ENCODE measurements around the gene KLHL35. TPM values are rescaled to one million over a fixed set of nuclear protein-coding genes. Genes with fewer than 3 reads are reported as not detected.
"Not testable (repeated sequence)": the region's sequence is repeated elsewhere in the genome, so short reads cannot be mapped to it uniquely, and the experiment has no call there.

KLHL35 gene
- total RNA-seq, 1 experiment from 2014 or later = 0.83 TPM

DNA sequence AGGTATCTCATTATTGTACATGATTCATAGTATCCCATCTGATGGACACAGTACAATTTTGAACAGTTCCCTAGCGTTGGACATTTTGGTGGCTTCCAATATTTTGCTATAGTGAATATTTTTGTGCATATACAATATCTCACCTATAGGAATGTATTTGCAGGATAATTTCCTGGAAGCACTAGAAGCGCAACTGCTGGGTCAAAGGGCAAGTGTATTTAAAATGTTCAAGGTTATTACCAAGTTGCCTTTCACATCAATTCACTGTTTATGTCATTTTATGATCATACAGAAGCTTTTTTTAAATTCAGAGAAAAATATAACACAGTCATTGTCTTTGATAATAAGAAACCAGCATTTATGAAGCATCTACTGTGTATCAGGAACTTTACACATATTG lies 52.8 kb downstream of the KLHL35 start:
- H2BK12ac ChIP-seq (ENCODE audit: insufficient read length, low read depth, low read length) = no peak overlapping the region
- no peak overlapping the region for H3K9ac ChIP-seq (ENCODE audit: extremely low read depth, insufficient read length, low read length)
- H4K20me1 ChIP-seq (ENCODE audit: control insufficient read depth, insufficient read depth, insufficient read length) = no peaks in the 10 kb centered on the region
- Mint-ChIP-seq H3K4me1 (peaks cover 9 to 17% of the 10 kb centered on the region in 2 experiments), H3K4me3 (no peak overlapping the region), H3K27me3 (ENCODE audit: low read depth) (no peaks in the 10 kb centered on the region), H3K36me3 (ENCODE audit: insufficient read depth in 1 of 3, low read depth in 3 of 3) (no peaks in the 10 kb centered on the region), H3K9me3 (no peaks in the 10 kb centered on the region), H3K27ac (no peak overlapping the region)
- no peak overlapping the region for H3K56ac ChIP-seq (ENCODE audit: insufficient read length, low read depth, low read length)
- H2BK120ac ChIP-seq (ENCODE audit: low read depth, low read length, poor library complexity, severe bottlenecking) = no peak overlapping the region
- no peaks in the 10 kb centered on the region for H3K27me3 ChIP-seq (ENCODE audit: insufficient read depth, low read length)
- no peak overlapping the region for H2BK15ac ChIP-seq (ENCODE audit: low read depth, low read length)
- no peak overlapping the region for H2BK5ac ChIP-seq (ENCODE audit: insufficient read length, low read length)
- no peak overlapping the region for H4K5ac ChIP-seq (ENCODE audit: insufficient read length, low read depth, low read length)
- no peaks in the 10 kb centered on the region for H3K79me2 ChIP-seq (ENCODE audit: insufficient read depth, low read length)
- no peak overlapping the region for H3K18ac ChIP-seq (ENCODE audit: insufficient read length, low read depth, low read length)
- H3K4me2 ChIP-seq (ENCODE audit: insufficient read depth, insufficient read length, low read length) = no peak overlapping the region
- H3K9me3 ChIP-seq (ENCODE audit: control insufficient read depth, low read depth, low read length) = no peaks in the 10 kb centered on the region
- no peak overlapping the region for H3T11ph ChIP-seq (ENCODE audit: low read length)
- DNase-seq = no peak
- H3K14ac ChIP-seq (ENCODE audit: insufficient read depth, low read length) = no peak overlapping the region
- H3K23me2 ChIP-seq (ENCODE audit: insufficient read length, low read depth, low read length, poor library complexity, severe bottlenecking) = no peaks in the 10 kb centered on the region
- no peaks in the 10 kb centered on the region; the same call in 1 of the 2 replicates for H3K4me1 ChIP-seq (ENCODE audit: insufficient read depth, low read length)
- H3K4ac ChIP-seq (ENCODE audit: low read depth, low read length) = no peak overlapping the region
- H3K23ac ChIP-seq (ENCODE audit: insufficient read length, low read depth, low read length) = no peak overlapping the region
- TF ChIP-seq, protein P1, sequence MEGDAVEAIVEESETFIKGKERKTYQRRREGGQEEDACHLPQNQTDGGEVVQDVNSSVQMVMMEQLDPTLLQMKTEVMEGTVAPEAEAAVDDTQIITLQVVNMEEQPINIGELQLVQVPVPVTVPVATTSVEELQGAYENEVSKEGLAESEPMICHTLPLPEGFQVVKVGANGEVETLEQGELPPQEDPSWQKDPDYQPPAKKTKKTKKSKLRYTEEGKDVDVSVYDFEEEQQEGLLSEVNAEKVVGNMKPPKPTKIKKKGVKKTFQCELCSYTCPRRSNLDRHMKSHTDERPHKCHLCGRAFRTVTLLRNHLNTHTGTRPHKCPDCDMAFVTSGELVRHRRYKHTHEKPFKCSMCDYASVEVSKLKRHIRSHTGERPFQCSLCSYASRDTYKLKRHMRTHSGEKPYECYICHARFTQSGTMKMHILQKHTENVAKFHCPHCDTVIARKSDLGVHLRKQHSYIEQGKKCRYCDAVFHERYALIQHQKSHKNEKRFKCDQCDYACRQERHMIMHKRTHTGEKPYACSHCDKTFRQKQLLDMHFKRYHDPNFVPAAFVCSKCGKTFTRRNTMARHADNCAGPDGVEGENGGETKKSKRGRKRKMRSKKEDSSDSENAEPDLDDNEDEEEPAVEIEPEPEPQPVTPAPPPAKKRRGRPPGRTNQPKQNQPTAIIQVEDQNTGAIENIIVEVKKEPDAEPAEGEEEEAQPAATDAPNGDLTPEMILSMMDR (conservative IDR thresholded peaks at IDR 0.05) = no peak
- no peak overlapping the region for H4K91ac ChIP-seq (ENCODE audit: insufficient read length, low read depth, low read length)
- H3K27ac ChIP-seq (ENCODE audit: insufficient read length, low read depth, low read length) = no peak overlapping the region
- H2BK20ac ChIP-seq (ENCODE audit: low read depth, low read length, poor library complexity, severe bottlenecking) = no peak overlapping the region
- no peak overlapping the region for H2AK5ac ChIP-seq (ENCODE audit: insufficient read length, low read length)
- H3K79me1 ChIP-seq (ENCODE audit: insufficient read depth, low read depth, low read length, poor library complexity, severe bottlenecking) = no peaks in the 10 kb centered on the region
- H2AFZ ChIP-seq (ENCODE audit: low read length) = no peak overlapping the region
- WGBS (ENCODE audit: extremely low coverage, insufficient read length, low lambda C conversion rate) = no CpG with 5 or more reads among the region's 2 CpGs
- H4K8ac ChIP-seq (replicated peaks; ENCODE audit: insufficient read length, low read depth, low read length) = no peak overlapping the region

DNA sequence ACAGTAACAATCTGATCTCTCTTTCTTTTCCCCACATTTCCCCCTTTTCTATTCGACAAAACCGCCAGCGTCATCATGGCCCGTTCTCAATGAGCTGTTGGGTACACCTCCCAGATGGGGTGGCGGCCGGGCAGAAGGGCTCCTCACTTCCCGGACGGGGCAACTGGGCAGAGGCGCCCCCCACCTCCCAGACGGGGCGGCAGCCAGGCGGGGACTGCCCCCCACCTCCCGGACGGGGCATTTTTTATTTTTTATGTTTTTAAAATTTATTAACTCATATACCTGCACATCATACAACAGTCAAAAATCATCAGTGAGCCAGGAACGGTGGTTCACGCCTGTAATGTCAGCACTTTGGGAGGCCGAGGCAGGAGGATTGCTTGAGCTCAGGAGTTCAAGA lies 54.2 kb downstream of the KLHL35 start:
- not testable (repeated sequence) for H3K4me3 Mint-ChIP-seq; H4K91ac ChIP-seq (ENCODE audit: insufficient read length, low read depth, low read length); H3T11ph ChIP-seq (ENCODE audit: low read length); H3K27me3 Mint-ChIP-seq (ENCODE audit: low read depth); H2AK5ac ChIP-seq (ENCODE audit: insufficient read length, low read length); H3K4ac ChIP-seq (ENCODE audit: low read depth, low read length); H2BK5ac ChIP-seq (ENCODE audit: insufficient read length, low read length); H2BK120ac ChIP-seq (ENCODE audit: low read depth, low read length, poor library complexity, severe bottlenecking); H3K79me2 ChIP-seq (ENCODE audit: insufficient read depth, low read length); H2BK12ac ChIP-seq (ENCODE audit: insufficient read length, low read depth, low read length); H3K4me1 ChIP-seq (ENCODE audit: insufficient read depth, low read length); H3K9ac ChIP-seq (ENCODE audit: extremely low read depth, insufficient read length, low read length); H4K20me1 ChIP-seq (ENCODE audit: control insufficient read depth, insufficient read depth, insufficient read length); H3K27ac Mint-ChIP-seq; H3K9me3 ChIP-seq (ENCODE audit: control insufficient read depth, low read depth, low read length); H3K27me3 ChIP-seq (ENCODE audit: insufficient read depth, low read length); H4K5ac ChIP-seq (ENCODE audit: insufficient read length, low read depth, low read length); H3K9me3 Mint-ChIP-seq; H2BK15ac ChIP-seq (ENCODE audit: low read depth, low read length); H2BK20ac ChIP-seq (ENCODE audit: low read depth, low read length, poor library complexity, severe bottlenecking); H3K23me2 ChIP-seq (ENCODE audit: insufficient read length, low read depth, low read length, poor library complexity, severe bottlenecking); H3K23ac ChIP-seq (ENCODE audit: insufficient read length, low read depth, low read length); H3K4me2 ChIP-seq (ENCODE audit: insufficient read depth, insufficient read length, low read length); H3K79me1 ChIP-seq (ENCODE audit: insufficient read depth, low read depth, low read length, poor library complexity, severe bottlenecking); H3K14ac ChIP-seq (ENCODE audit: insufficient read depth, low read length); H3K56ac ChIP-seq (ENCODE audit: insufficient read length, low read depth, low read length); DNase-seq; H2AFZ ChIP-seq (ENCODE audit: low read length); H3K18ac ChIP-seq (ENCODE audit: insufficient read length, low read depth, low read length); H3K27ac ChIP-seq (ENCODE audit: insufficient read length, low read depth, low read length); H3K36me3 Mint-ChIP-seq (ENCODE audit: insufficient read depth in 1 of 3, low read depth in 3 of 3); H4K8ac ChIP-seq (replicated peaks; ENCODE audit: insufficient read length, low read depth, low read length)
- no CpG with 5 or more reads among the region's 17 CpGs for WGBS (ENCODE audit: extremely low coverage, insufficient read length, low lambda C conversion rate)
- H3K4me1 Mint-ChIP-seq = peaks cover 7 to 13% of the 10 kb centered on the region in 2 experiments
